ENCODE results near the gene FBXW5.

FBXW5 gene

GRCh38 chr9:136922540-136922939, 22.0 kb downstream of the FBXW5 start:
- no peak overlapping the region for H3K27ac ChIP-seq
- TF ChIP-seq CTCF (conservative IDR thresholded peaks at IDR 0.05) = no peak

DNA sequence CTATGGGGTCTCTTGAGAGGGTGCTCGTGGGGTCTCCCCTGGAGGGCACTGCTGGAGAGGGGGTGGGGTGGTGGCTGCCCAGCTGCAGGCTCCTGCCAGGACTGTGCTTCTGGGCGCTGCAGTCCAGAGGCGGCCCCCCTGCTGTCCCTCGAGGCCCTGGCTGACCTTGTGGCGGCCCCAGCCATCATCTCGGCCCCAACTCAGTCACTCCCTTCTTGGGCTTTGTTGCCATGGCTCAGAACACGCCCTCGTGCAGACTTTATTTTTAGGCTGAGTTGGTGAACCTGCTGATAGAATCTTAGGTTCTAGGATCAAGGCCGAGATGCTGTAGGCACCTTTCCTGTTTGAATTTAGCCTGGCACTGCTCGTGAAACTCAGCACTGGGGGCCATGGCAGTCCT, 22.8 kb downstream of the FBXW5 start:
- no peak overlapping the region for H3K27ac ChIP-seq
- TF ChIP-seq CTCF (conservative IDR thresholded peaks at IDR 0.05) = no peak

- no peak overlapping the region for H3K27ac ChIP-seq
- no peak for TF ChIP-seq CTCF (conservative IDR thresholded peaks at IDR 0.05)
These were observed 23.2 kb downstream of the FBXW5 start for GRCh38 chr9:136921307-136921706.

GRCh38 chr9:136920734-136921231, 23.8 kb downstream of the FBXW5 start:
- no peak overlapping the region for H3K27ac ChIP-seq
- TF ChIP-seq CTCF (conservative IDR thresholded peaks at IDR 0.05) = no peak

DNA sequence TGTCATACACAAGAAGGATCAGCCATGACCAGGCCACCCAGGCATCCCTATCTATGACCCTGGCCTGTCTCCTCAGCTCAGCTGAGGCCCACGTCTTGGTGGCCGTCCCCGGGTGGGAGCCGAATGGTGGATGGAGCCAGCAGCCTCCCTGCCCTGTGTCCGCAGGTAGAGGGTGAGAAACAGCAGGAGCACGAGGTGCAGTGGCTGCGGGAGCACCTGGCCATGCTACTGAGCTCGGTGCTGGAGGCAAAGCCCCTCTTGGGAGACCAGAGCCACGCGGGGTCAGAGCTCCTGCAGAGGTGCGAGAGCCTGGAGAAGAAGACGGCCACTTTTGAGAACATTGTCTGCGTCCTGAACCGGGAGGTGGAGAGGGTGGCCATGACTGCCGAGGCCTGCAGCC, 24.5 kb downstream of the FBXW5 start:
- no peak for TF ChIP-seq CTCF (conservative IDR thresholded peaks at IDR 0.05)
- no peak overlapping the region for H3K27ac ChIP-seq

DNA sequence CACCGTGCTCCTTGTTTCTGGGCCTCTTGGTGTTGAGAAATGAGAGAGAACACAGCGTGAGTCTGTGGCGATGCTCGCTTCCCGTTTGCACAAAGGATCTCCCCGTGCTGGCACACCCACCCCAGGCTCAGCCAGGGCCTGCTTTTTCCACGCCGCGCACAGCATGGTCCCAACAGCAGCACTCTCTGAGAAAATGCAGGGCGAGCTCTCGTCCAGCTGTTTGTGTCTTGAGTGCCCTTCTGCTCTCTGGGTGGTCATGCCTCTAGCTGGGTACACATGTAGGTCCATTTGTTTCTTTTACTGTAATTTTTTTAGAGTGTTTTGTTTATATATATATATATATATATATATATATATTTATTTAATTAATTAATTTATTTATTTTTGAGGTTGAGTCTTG, 26.6 kb downstream of the FBXW5 start:
- no peak overlapping the region for H3K27ac ChIP-seq
- no peak for TF ChIP-seq CTCF (conservative IDR thresholded peaks at IDR 0.05)

GRCh38 chr9:136916330-136917184, 28.0 kb downstream of the FBXW5 start:
- H3K27ac ChIP-seq = no peak overlapping the region
- no peak for TF ChIP-seq CTCF (conservative IDR thresholded peaks at IDR 0.05)
